Left ventricle myocardium inferior (tissue), 1 donor: ENCODE results near the gene PPP1R9B. TPM values are rescaled to one million over a fixed set of nuclear protein-coding genes. Genes with fewer than 3 reads are reported as not detected.

Experiments
- DNase-seq: peaks from one replicate; pipeline ENCODE4 v3.0.0-alpha.2; 2020
- H3K27ac ChIP-seq: fragments of 200-600 bp; replicated peaks from 2 replicates; pipeline ENCODE4 v1.8.0; 2021
- H3K27me3 ChIP-seq: fragments of 200-600 bp; 2 replicates; pipeline ENCODE4 v1.8.0; 2021; ENCODE audit warnings: low read depth
- H3K36me3 ChIP-seq: fragments of 200-600 bp; 2 replicates; pipeline ENCODE4 v1.8.0; 2021
- H3K4me1 ChIP-seq: fragments of 200-600 bp; 2 replicates; pipeline ENCODE4 v1.8.0; 2021
- H3K4me3 ChIP-seq: fragments of 200-600 bp; 2 replicates; pipeline ENCODE4 v1.8.0; 2021; ENCODE audit warnings: mild to moderate bottlenecking, moderate library complexity
- H3K9me3 ChIP-seq: fragments of 200-600 bp; replicated peaks from 2 replicates; pipeline ENCODE4 v1.8.0; 2021
- intact Hi-C: fragments of 100-400 bp; cut with micrococcal nuclease; formaldehyde crosslinking; loops from one replicate; pipeline ENCODE4 v1.11.0; 2022
- total RNA-seq: library from RNA; stranded (reverse); fragmentation: NEBNext Ultra II Directional; extraction: Animal tissue kit (Norgen Biotek cat#: 25700); gene quantifications from one replicate; pipeline ENCODE4 v1.2.1, GENCODE V29; 2021
- TF ChIP-seq, protein P1 (sequence below): fragments of 200-600 bp; IDR thresholded peaks from 2 replicates; pipeline ENCODE4 v1.8.0; 2021; ENCODE audit warnings: antibody characterized with exemption, mild to moderate bottlenecking, borderline replicate concordance
- donor health status: DM: no; HTN: yes; CAD: no; lungs with severe emphysema.

The PPP1R9B gene
- total RNA-seq, 1 donor from 2014 or later: 33.0 TPM

GRCh38 chr17:50146230-50146926, 4.1 kb downstream of the PPP1R9B start:
- no peak for DNase-seq
- Histone ChIP-seq H3K4me1 (peaks cover 88% of the 10 kb centered on the region), H3K9me3 (no peaks in the 10 kb centered on the region), H3K4me3 (peak overlapping the region; percentile 98), H3K27ac (peak overlapping the region; percentile 98), H3K27me3 (no peaks in the 10 kb centered on the region), H3K36me3 (peaks cover 40% of the 10 kb centered on the region)
- TF ChIP-seq, protein P1, sequence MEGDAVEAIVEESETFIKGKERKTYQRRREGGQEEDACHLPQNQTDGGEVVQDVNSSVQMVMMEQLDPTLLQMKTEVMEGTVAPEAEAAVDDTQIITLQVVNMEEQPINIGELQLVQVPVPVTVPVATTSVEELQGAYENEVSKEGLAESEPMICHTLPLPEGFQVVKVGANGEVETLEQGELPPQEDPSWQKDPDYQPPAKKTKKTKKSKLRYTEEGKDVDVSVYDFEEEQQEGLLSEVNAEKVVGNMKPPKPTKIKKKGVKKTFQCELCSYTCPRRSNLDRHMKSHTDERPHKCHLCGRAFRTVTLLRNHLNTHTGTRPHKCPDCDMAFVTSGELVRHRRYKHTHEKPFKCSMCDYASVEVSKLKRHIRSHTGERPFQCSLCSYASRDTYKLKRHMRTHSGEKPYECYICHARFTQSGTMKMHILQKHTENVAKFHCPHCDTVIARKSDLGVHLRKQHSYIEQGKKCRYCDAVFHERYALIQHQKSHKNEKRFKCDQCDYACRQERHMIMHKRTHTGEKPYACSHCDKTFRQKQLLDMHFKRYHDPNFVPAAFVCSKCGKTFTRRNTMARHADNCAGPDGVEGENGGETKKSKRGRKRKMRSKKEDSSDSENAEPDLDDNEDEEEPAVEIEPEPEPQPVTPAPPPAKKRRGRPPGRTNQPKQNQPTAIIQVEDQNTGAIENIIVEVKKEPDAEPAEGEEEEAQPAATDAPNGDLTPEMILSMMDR: peak; percentile 21
- intact Hi-C loops: no loop called here

- no peak for DNase-seq
- intact Hi-C loops: no loop called here
- Histone ChIP-seq H3K36me3 (peaks cover 47% of the 10 kb centered on the region), H3K4me3 (peak overlapping the region; percentile 98), H3K4me1 (peaks cover 90% of the 10 kb centered on the region), H3K9me3 (no peaks in the 10 kb centered on the region), H3K27me3 (no peaks in the 10 kb centered on the region), H3K27ac (peak overlapping the region; percentile 98)
- TF ChIP-seq, protein P1: no peak
These were observed 4.8 kb downstream of the PPP1R9B start for GRCh38 chr17:50145532-50146229.

DNA sequence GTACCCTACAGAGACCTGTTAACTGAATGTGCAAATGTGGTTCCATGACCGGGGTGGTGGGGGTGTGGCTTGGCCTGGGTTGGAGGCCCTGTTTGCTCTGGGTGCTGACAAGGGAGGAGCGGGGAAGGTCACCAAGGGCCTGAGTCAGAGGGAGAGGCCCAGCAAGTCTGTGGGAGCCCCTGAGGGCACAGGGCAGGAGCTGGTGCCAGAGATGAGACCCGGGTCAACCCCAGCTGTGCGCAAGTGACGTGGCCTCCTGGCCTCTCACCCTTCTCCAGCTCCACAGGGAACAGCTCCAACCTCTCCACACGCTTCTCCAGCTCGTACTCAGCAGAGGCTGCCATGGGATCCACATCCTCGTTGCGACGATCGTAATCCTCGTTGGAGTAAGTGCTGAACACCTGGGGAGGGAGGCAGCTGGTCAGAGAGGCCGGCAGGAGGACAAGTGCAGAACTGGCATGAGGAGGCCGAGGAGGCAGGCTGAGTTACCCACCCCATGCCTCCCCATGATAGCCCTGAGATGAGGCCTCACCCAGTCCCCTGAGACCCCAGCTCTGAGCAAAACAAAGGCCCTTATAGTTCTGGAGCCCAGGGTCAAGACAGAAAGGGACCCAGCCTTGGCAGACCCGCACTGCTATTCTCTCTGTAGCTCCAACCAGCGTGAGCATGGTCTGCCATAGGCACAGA, 5.5 kb downstream of the PPP1R9B start:
- Histone ChIP-seq H3K9me3 (no peaks in the 10 kb centered on the region), H3K36me3 (peaks cover 54% of the 10 kb centered on the region), H3K27me3 (no peaks in the 10 kb centered on the region), H3K4me3 (peak overlapping the region; percentile 98), H3K4me1 (peaks cover 90% of the 10 kb centered on the region), H3K27ac (peak overlapping the region; percentile 98)
- DNase-seq: no peak
- intact Hi-C loops: no loop called here
- TF ChIP-seq, protein P1: no peak

DNA sequence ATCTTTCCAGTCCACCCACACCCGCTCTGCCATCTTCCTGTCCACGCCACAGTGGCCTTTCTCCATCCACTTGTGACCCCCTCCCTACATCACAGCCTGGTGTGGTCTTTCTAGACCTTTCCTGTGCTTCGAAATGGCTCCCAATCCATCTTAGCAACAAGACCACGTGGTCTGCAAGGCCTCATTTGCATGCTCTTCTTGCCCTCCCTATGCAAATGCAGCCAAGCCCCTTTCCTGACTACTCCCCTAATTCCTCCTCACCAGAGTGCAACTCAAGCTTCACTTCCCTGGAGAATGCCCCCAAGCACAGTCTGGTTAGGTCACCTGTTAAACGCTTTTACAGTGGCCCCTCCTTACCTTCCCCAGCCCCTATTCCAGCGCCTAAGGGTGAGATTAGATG, 6.1 kb downstream of the PPP1R9B start:
- peaks cover 90% of the 10 kb centered on the region for H3K4me1 ChIP-seq
- intact Hi-C loops: no loop called here
- TF ChIP-seq, protein P1: no peak
- peaks cover 58% of the 10 kb centered on the region for H3K36me3 ChIP-seq
- H3K9me3 ChIP-seq: no peaks in the 10 kb centered on the region
- no peaks in the 10 kb centered on the region for H3K27me3 ChIP-seq
- H3K27ac ChIP-seq: peak overlapping the region; percentile 98
- no peak overlapping the region for H3K4me3 ChIP-seq
- DNase-seq: no peak

DNA sequence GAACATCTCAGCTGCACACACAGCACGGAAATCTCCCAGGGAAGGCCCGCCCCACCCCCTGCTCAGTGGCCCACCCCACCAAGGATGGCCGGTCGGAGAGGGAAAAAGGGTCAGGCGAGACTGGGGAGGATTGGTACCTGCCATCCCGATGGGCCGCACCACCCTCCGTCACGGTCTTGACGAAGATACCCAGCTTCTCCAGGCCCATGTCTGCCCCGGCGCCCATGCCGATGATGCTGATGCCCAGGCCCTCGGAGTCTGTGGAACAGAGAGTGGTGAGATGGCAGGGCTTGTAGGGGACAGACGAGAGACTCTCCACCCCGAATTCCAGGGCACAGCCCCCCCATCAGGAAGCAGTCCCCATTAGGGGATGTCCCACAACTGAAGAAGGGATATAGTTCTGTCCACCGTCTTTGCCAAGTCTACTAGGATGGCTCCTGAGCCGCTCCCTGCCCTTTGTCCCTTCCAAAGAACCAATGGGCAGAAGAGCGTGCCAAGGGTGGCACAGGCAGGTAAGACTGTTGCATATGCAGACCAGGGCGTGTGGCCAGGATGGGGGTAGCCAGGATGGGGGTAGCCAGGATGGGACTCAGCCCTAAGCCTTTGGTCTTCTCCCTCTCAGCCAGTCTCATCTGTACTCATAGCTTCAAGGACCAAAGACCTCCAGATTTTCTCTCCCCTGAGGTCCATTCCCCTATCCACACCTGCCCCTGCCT, 6.9 kb downstream of the PPP1R9B start:
- Histone ChIP-seq H3K9me3 (no peaks in the 10 kb centered on the region), H3K27ac (peak overlapping the region; percentile 98), H3K27me3 (no peaks in the 10 kb centered on the region), H3K4me3 (no peak overlapping the region), H3K36me3 (peaks cover 66% of the 10 kb centered on the region), H3K4me1 (peaks cover 86% of the 10 kb centered on the region)
- DNase-seq: no peak
- TF ChIP-seq, protein P1: no peak
- intact Hi-C loops: no loop called here
